ENCODE results near the gene CHRND.

Gene CHRND

DNA sequence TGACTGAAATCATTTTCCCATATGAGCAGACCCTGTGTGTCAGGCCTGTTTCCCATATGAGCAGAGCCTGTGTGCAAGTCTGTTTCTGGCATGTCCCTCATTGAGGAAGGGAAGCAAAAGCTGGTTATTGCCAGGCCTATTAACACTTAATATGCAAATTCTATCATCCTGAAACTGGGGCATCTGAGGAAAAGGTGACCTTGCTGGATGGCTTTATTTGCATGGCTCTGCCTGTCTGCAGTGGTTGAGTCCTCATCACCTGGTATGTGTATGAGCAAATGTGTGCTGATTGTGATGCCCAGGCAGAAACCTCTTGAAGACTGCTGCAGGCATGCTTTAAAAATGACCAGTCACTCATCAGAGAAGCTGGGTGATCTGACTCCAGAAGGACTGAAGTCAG, 55.8 kb downstream of the CHRND start:
- DNase-seq = no peak
- intact Hi-C loops (cut with DNase I) = no loop called here

DNA sequence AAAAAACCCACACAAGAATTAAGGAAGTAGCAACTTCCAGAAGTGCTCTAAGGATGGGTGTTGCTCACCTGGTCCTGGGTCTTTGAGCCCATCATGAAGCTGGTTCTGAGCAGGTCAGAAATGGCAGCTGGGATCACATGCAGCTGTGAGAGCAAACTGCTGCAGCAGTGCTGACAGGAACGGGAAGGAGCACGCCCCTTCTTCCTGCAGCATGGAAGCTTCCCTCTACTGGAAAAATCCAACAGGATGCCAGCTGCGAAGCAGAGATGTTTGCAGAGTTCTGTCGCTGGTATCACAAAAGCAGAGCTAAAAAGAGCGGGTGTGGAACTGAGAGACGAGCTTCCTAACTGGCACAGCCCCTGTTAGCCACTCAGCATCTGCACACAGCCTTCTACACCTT, 58.3 kb downstream of the CHRND start:
- intact Hi-C loops (cut with DNase I) = no loop called here
- DNase-seq = peak in 17 of 42 donors; percentile 26 to 63 (median 44)
